Measurements from ENCODE around the gene SLC7A6OS.

SLC7A6OS gene

GRCh38 chr16:68355447-68356248 lies 44.9 kb upstream of the SLC7A6OS start:
- H3K27ac ChIP-seq = no peak overlapping the region
- TF ChIP-seq CTCF (conservative IDR thresholded peaks at IDR 0.05) = 0 out of 2 replicates have a peak, but pooled peaks have one; percentile 13

GRCh38 chr16:68354816-68355215 lies 44.1 kb upstream of the SLC7A6OS start:
- no peak overlapping the region for H3K27ac ChIP-seq
- TF ChIP-seq CTCF (conservative IDR thresholded peaks at IDR 0.05) = no peak

GRCh38 chr16:68353366-68353765 lies 42.6 kb upstream of the SLC7A6OS start:
- TF ChIP-seq CTCF (conservative IDR thresholded peaks at IDR 0.05) = no peak
- H3K27ac ChIP-seq = no peak overlapping the region

- no peak for TF ChIP-seq CTCF (conservative IDR thresholded peaks at IDR 0.05)
- peak overlapping the region; percentile 56 for H3K27ac ChIP-seq
Observed at GRCh38 chr16:68351991-68352431, 41.3 kb upstream of the SLC7A6OS start.

GRCh38 chr16:68351463-68351862 lies 40.7 kb upstream of the SLC7A6OS start:
- H3K27ac ChIP-seq = peak overlapping the region; percentile 56
- no peak for TF ChIP-seq CTCF (conservative IDR thresholded peaks at IDR 0.05)

- H3K27ac ChIP-seq = peak overlapping the region; percentile 56
- TF ChIP-seq CTCF (conservative IDR thresholded peaks at IDR 0.05) = no peak
Observed at GRCh38 chr16:68350813-68351350, 40.1 kb upstream of the SLC7A6OS start.

- TF ChIP-seq CTCF (conservative IDR thresholded peaks at IDR 0.05) = no peak
- H3K27ac ChIP-seq = no peak overlapping the region
Observed at GRCh38 chr16:68349838-68350410, 39.2 kb upstream of the SLC7A6OS start.

Measured in VCaP (cell line).